ENCODE data around the gene VAT1. TPM values are rescaled to one million over a fixed set of nuclear protein-coding genes. Genes with fewer than 3 reads are reported as not detected.

VAT1 gene
- total and polyA plus RNA-seq, 12 donors = 48.5 to 99.2 (median 66.0) TPM

- Histone ChIP-seq H3K27ac (no peak overlapping the region), H3K36me3 (peaks cover 0 to 12% (median 0%) of the 10 kb centered on the region in 9 donors), H3K9me3 (no peaks in the 10 kb centered on the region), H3K4me1 (no peaks in the 10 kb centered on the region), H3K4me3 (no peak overlapping the region), H3K27me3 (no peaks in the 10 kb centered on the region)
- no peak for DNase-seq
- no peak for ATAC-seq
- 84 to 100% methylated on average over 2 of the region's 2 CpGs for WGBS, 2 donors
- TF ChIP-seq, protein P1, sequence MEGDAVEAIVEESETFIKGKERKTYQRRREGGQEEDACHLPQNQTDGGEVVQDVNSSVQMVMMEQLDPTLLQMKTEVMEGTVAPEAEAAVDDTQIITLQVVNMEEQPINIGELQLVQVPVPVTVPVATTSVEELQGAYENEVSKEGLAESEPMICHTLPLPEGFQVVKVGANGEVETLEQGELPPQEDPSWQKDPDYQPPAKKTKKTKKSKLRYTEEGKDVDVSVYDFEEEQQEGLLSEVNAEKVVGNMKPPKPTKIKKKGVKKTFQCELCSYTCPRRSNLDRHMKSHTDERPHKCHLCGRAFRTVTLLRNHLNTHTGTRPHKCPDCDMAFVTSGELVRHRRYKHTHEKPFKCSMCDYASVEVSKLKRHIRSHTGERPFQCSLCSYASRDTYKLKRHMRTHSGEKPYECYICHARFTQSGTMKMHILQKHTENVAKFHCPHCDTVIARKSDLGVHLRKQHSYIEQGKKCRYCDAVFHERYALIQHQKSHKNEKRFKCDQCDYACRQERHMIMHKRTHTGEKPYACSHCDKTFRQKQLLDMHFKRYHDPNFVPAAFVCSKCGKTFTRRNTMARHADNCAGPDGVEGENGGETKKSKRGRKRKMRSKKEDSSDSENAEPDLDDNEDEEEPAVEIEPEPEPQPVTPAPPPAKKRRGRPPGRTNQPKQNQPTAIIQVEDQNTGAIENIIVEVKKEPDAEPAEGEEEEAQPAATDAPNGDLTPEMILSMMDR (IDR thresholded peaks at IDR 0.05) = no peak
- intact Hi-C loops (cut with DNase I) = no loop called here
Measured at GRCh38 chr17:43040655-43041054, 18.5 kb upstream of the VAT1 start.

GRCh38 chr17:43039646-43040045, 17.5 kb upstream of the VAT1 start:
- DNase-seq = no peak
- Histone ChIP-seq H3K4me1 (no peaks in the 10 kb centered on the region), H3K4me3 (no peak overlapping the region), H3K9me3 (no peaks in the 10 kb centered on the region), H3K27me3 (no peaks in the 10 kb centered on the region), H3K27ac (no peak overlapping the region), H3K36me3 (peaks cover 0 to 4% (median 0%) of the 10 kb centered on the region in 9 donors)
- TF ChIP-seq, protein P1 (IDR thresholded peaks at IDR 0.05) = no peak
- ATAC-seq = no peak
- WGBS, 2 donors = 92 to 93% methylated on average over 2 of the region's 2 CpGs
- intact Hi-C loops (cut with DNase I) = loop anchor here in 2 of 10 donors (10.0 kb wide), 2 partner anchors 75 to 305 kb away; no protein-coding TSS in a partner anchor

DNA sequence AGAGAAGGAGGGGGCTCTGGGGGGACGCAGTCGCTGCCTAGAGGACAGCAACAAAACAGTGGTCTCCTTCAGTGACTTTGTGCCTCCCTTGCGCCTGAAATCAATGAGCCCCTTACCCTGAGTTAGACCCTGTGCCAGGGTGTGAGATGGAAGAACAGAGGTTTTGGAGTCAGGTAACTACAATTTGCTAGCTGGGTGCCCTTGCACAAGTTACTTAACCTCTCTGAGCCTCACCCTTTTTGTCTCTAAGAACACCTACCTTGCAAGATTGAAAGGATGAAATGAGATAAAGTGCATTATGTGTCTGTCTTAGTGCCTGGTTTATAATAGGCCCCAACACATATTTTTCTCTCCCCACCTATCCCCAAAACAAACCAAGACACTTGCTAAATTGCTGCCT, 12.7 kb upstream of the VAT1 start:
- TF ChIP-seq, protein P1 (IDR thresholded peaks at IDR 0.05) = no peak
- 85 to 95% methylated on average over 3 of the region's 3 CpGs for whole genome bisulfite sequencing, 2 donors
- Histone ChIP-seq H3K36me3 (no peaks in the 10 kb centered on the region), H3K9me3 (no peaks in the 10 kb centered on the region), H3K27ac (no peak overlapping the region), H3K4me1 (no peaks in the 10 kb centered on the region), H3K27me3 (no peaks in the 10 kb centered on the region), H3K4me3 (no peak overlapping the region)
- intact Hi-C loops (cut with DNase I) = loop anchor here in 2 of 10 donors (10.0 kb wide), 2 partner anchors 80 to 310 kb away; no protein-coding TSS in a partner anchor
- no peak for ATAC-seq
- DNase-seq = no peak

DNA sequence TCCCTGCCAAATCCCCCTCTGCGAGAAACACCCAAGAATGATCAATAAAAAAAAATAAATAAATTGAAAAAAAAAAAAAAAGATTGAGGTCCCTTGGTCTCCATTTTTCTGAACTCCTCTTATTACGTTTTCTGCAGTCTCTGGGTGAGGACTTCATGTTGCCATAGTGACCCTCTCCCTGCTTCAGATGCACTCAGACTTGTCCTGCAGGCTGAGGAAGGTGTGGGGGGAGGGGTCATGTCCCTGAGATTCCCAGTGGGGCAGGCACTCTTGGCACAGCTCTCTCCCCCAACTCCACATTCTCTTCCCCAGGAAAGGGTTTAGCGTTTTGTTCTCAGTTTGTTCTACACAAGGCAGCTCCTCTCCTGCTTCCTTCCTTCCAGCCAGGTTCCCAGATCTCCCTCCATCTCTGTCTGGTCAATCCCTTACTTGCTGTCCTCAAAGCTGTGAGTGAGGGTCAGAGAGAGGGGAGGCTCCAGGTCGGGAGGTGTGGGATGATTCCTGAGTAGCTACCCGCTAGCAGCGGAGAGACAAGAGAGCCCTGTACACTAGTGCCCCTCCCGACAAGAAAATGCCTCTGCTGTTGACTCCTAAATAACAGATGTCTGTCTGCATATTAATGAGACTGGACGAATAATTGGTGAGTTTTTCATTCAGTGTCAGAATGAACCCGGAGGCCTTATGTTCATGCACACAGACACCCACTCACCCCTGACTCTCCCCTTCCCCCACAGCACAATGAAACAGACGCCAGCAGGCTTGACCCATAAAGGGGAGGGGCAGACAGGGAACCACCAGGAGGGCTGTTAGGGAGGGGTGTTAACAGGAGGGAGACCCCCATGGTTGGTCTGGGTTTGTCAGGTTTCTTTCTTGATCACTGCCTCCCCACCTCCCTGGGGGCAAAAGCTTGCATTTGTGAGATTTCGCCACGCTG, 12.0 kb upstream of the VAT1 start:
- H3K36me3 ChIP-seq = no peaks in the 10 kb centered on the region

More for the DNA sequence above, 12.0 kb upstream of the VAT1 start:
- 52 to 55% methylated on average over 12 of the region's 12 CpGs for WGBS, 2 donors
- TF ChIP-seq, protein P1 (IDR thresholded peaks at IDR 0.05) = no peak
- Histone ChIP-seq H3K27me3 (no peaks in the 10 kb centered on the region), H3K9me3 (no peaks in the 10 kb centered on the region), H3K27ac (no peak overlapping the region), H3K4me3 (no peak overlapping the region), H3K4me1 (no peaks in the 10 kb centered on the region)
- ATAC-seq = no peak
- intact Hi-C loops (cut with DNase I) = loop anchor here in 2 of 10 donors (10.0 kb wide), 2 partner anchors 81 to 311 kb away; no protein-coding TSS in a partner anchor
- no peak for DNase-seq
